ENCODE data around the gene ASB1. TPM values are rescaled to one million over a fixed set of nuclear protein-coding genes. Genes with fewer than 3 reads are reported as not detected.

The ASB1 gene
- total RNA-seq, 1 donor from 2014 or later, result 33.9 TPM

DNA sequence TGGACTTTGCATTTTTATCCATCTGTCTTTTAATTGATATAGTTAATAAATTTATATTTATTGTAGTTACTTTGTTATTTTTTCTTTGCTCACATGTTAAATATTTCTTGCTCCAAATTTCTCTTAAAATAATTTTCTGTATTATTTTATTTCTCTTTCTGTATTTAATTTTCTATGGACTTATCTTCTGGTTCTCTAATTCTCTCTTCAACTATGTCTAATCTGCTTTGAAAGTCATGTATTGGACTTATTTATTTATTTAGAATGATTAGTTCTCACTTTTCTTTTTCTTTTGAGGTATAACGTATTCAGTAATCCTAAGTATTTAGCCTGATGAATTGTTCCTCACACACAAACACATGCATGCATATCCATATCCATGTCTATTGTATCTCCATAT, 53.1 kb downstream of the ASB1 start:
- Mint-ChIP-seq H3K36me3 (ENCODE audit: unreplicated experiment) (peaks cover 2% of the 10 kb centered on the region), H3K9me3 (ENCODE audit: unreplicated experiment) (peaks cover 25% of the 10 kb centered on the region), H3K27ac (ENCODE audit: unreplicated experiment) (no peak overlapping the region), H3K4me3 (ENCODE audit: unreplicated experiment) (no peak overlapping the region), H3K4me1 (ENCODE audit: unreplicated experiment) (no peaks in the 10 kb centered on the region), H3K27me3 (ENCODE audit: unreplicated experiment) (no peaks in the 10 kb centered on the region)
- no peak for DNase-seq (ENCODE audit: extremely low spot score, unreplicated experiment)
- TF ChIP-seq, protein P1, sequence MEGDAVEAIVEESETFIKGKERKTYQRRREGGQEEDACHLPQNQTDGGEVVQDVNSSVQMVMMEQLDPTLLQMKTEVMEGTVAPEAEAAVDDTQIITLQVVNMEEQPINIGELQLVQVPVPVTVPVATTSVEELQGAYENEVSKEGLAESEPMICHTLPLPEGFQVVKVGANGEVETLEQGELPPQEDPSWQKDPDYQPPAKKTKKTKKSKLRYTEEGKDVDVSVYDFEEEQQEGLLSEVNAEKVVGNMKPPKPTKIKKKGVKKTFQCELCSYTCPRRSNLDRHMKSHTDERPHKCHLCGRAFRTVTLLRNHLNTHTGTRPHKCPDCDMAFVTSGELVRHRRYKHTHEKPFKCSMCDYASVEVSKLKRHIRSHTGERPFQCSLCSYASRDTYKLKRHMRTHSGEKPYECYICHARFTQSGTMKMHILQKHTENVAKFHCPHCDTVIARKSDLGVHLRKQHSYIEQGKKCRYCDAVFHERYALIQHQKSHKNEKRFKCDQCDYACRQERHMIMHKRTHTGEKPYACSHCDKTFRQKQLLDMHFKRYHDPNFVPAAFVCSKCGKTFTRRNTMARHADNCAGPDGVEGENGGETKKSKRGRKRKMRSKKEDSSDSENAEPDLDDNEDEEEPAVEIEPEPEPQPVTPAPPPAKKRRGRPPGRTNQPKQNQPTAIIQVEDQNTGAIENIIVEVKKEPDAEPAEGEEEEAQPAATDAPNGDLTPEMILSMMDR (IDR thresholded peaks at IDR 0.05), result no peak

DNA sequence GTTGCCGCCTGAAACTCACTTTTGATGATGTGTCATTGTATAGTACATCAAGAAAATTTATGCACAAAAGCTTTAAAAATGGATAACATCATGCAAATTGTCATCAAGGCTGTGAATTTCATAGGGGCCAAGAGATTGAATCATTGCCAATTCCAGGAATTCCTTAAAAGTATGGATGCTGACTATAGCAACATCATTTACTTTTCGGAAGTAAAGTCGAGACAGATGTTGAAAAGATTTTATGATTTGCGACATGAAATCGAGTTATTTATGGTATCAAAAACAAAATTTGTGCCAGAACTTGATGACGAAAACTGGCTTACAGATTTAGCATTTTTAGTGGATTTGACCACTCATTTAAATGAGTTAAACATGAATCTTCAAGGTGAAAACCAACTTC, 56.3 kb downstream of the ASB1 start:
- H3K9me3 Mint-ChIP-seq (ENCODE audit: unreplicated experiment), result peaks cover 21% of the 10 kb centered on the region

DNA sequence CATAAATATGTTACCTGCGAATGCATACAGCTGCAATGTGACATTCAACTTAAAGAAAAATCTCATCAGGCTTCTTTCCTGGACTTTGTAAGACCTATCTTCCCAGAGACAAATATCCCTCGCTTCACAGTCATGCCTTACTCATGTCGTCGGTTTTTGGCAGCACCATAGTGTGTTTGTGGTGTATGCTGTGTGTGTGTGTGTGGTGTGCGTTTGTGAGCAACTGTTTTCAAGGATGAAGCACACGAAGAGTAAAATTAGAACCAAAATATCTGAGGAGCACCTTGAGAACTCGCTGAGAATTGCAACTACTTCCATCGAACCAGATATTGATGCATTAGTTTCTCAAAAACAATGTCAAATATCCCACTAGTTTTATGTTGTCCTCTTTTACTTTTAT, 56.9 kb downstream of the ASB1 start:
- TF ChIP-seq, protein P1 (IDR thresholded peaks at IDR 0.05), result no peak
- no peak for DNase-seq (ENCODE audit: extremely low spot score, unreplicated experiment)
- peaks cover 2% of the 10 kb centered on the region for H3K36me3 Mint-ChIP-seq (ENCODE audit: unreplicated experiment)
- peaks cover 14% of the 10 kb centered on the region for H3K9me3 Mint-ChIP-seq (ENCODE audit: unreplicated experiment)
- no peaks in the 10 kb centered on the region for H3K27me3 Mint-ChIP-seq (ENCODE audit: unreplicated experiment)
- no peak overlapping the region for H3K27ac Mint-ChIP-seq (ENCODE audit: unreplicated experiment)
- no peaks in the 10 kb centered on the region for H3K4me1 Mint-ChIP-seq (ENCODE audit: unreplicated experiment)
- H3K4me3 Mint-ChIP-seq (ENCODE audit: unreplicated experiment), result no peak overlapping the region

More for the DNA sequence above, 56.3 kb downstream of the ASB1 start:
- H3K27me3 Mint-ChIP-seq (ENCODE audit: unreplicated experiment), result no peaks in the 10 kb centered on the region
- TF ChIP-seq, protein P1 (IDR thresholded peaks at IDR 0.05), result no peak
- H3K4me3 Mint-ChIP-seq (ENCODE audit: unreplicated experiment), result no peak overlapping the region
- H3K27ac Mint-ChIP-seq (ENCODE audit: unreplicated experiment), result no peak overlapping the region
- no peak for DNase-seq (ENCODE audit: extremely low spot score, unreplicated experiment)
- H3K36me3 Mint-ChIP-seq (ENCODE audit: unreplicated experiment), result peaks cover 2% of the 10 kb centered on the region
- no peaks in the 10 kb centered on the region for H3K4me1 Mint-ChIP-seq (ENCODE audit: unreplicated experiment)

DNA sequence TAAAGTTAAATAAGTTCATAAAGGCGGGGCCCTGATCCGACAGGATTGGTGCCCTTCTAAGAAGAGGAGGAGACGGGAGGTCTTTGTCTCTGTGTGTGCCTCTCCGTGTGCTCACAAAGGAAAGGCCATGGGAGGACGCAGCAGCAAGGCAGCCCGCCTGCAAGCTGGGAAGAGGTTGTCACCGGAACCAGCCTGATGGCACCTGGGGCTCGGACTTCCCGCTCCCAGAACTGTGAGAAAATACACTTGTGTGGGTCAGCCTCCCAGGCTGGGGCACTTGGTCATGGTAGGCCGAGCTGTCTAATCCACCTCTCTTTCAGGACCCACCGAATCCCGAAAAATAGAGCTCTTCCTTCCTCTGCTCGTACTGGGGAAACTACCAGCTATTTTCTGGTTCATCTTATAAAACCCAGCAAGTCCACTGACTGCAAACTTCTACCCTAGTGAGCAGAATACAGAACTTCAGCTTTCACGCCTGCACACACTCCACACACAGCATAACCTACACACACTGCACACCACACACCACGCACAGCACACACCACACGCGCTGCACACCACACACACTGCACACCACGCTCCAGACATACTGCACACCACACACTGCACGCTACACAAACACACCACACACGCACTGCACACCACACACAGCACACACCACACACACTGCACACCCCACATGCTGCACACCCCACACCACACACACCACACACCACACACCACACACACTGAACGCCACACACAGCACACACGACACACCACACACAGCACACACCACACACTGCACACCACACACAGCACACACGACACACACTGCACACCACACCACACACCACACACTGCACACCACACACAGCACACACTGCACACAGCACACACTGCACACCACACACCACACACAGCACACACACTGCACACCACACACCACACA, 58.1 kb downstream of the ASB1 start:
- TF ChIP-seq, protein P1 (IDR thresholded peaks at IDR 0.05), result no peak
- DNase-seq (ENCODE audit: extremely low spot score, unreplicated experiment), result peak; percentile 68
- no peaks in the 10 kb centered on the region for H3K27me3 Mint-ChIP-seq (ENCODE audit: unreplicated experiment)
- no peak overlapping the region for H3K27ac Mint-ChIP-seq (ENCODE audit: unreplicated experiment)
- H3K9me3 Mint-ChIP-seq (ENCODE audit: unreplicated experiment), result peaks cover 7% of the 10 kb centered on the region
- H3K4me1 Mint-ChIP-seq (ENCODE audit: unreplicated experiment), result no peaks in the 10 kb centered on the region
- peaks cover 2% of the 10 kb centered on the region for H3K36me3 Mint-ChIP-seq (ENCODE audit: unreplicated experiment)
- no peak overlapping the region for H3K4me3 Mint-ChIP-seq (ENCODE audit: unreplicated experiment)

DNA sequence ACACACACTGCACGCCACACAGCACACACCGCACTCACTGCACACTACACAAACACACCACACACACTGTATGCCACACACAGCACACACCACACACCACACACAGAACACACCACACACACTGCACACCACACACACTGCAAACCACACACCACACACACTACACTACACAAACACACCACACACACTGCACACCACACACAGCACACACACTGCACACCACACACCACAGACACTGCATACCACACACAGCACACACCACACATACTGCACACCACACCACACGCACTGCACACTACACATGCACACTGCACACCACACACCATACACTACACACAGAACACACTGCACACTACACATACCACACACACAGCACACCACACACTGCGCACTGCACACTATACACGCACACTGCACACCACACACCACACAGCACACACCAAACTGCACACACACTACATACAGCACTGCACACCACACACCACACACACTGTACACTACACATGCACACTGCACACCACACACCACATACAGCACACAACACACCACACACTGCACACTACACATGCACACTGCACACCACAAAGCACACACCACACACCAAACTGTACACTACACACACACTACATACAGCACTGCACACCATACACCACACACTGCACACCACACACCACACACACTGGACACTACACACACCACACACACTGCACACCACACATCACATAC, 59.6 kb downstream of the ASB1 start:
- Mint-ChIP-seq H3K27ac (ENCODE audit: unreplicated experiment) (no peak overlapping the region), H3K4me1 (ENCODE audit: unreplicated experiment) (no peaks in the 10 kb centered on the region), H3K36me3 (ENCODE audit: unreplicated experiment) (no peaks in the 10 kb centered on the region), H3K9me3 (ENCODE audit: unreplicated experiment) (no peaks in the 10 kb centered on the region), H3K27me3 (ENCODE audit: unreplicated experiment) (peaks cover 2% of the 10 kb centered on the region), H3K4me3 (ENCODE audit: unreplicated experiment) (no peak overlapping the region)
- TF ChIP-seq, protein P1 (IDR thresholded peaks at IDR 0.05), result no peak
- no peak for DNase-seq (ENCODE audit: extremely low spot score, unreplicated experiment)

Data from osteocyte (in vitro differentiated cells).